Vagina (tissue), 2 donors: ENCODE measurements around the gene KAZN.

Source experiments
- POLR2A ChIP-seq, 2 donors: fragments of 450-650 bp; IDR thresholded peaks; one replicate each; pipeline ENCODE4 v1.6.1; 2017; ENCODE audit warnings: antibody characterized with exemption in 2 of 2, mild to moderate bottlenecking in 2 of 2, moderate library complexity in 2 of 2
- POLR2AphosphoS5 ChIP-seq, 2 donors: sonication (generic); formaldehyde crosslinking; IDR thresholded peaks; one replicate each; pipeline ENCODE4 v1.9.0; 2017; ENCODE audit warnings: antibody characterized with exemption in 2 of 2, mild to moderate bottlenecking in 2 of 2, low read depth in 1 of 2; ENCODE audit not compliant: insufficient read depth in 1 of 2
- TF ChIP-seq, protein P1 (sequence below), 3 experiments: fragments of 450-650 bp in 2 of 3; fragments of 200-600 bp in 1 of 3; sonication (generic) in 1 of 3; IDR thresholded peaks; one replicate each; pipeline ENCODE4 v1.5.1; 2017 to 2019; ENCODE audit warnings: antibody characterized with exemption in 3 of 3, mild to moderate bottlenecking in 2 of 3, moderate library complexity in 2 of 3

DNA sequence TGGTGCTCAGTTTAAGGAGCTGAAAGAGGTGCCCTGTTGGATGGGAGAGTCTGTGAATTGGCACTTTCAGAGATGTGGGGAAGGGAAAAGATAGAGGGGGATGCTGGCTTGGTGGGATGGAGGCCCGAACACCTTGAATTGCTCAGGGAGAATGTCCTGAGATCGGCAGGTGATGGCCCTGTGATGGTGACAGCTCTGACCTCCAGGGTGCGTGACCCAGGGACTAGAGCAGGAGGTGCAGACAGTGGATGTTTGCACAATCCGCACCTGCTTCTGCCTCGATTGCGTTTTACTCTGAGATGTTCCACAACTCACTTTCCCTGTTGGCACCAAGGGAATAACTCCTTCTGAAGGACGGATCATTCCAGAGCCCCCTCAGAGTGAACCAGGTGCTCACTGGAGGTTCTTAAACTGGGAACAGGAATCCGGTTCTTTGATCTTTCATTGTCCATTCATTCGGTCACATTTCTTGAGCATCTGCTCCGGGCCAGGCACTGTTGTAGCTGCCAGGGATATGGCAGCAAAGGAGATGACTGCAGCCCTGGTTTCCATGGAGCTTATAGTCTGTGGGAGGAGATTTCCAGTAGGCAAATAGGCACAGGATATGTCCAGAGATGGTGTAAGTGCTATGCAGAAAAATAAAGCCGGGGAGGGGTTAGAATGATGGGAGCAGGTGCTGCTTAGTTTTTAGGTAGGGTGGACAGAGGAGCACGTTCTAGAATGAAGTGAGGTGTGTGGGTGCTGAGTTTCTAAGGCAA, 328.5 kb downstream of the KAZN start:
- TF ChIP-seq, protein P1, sequence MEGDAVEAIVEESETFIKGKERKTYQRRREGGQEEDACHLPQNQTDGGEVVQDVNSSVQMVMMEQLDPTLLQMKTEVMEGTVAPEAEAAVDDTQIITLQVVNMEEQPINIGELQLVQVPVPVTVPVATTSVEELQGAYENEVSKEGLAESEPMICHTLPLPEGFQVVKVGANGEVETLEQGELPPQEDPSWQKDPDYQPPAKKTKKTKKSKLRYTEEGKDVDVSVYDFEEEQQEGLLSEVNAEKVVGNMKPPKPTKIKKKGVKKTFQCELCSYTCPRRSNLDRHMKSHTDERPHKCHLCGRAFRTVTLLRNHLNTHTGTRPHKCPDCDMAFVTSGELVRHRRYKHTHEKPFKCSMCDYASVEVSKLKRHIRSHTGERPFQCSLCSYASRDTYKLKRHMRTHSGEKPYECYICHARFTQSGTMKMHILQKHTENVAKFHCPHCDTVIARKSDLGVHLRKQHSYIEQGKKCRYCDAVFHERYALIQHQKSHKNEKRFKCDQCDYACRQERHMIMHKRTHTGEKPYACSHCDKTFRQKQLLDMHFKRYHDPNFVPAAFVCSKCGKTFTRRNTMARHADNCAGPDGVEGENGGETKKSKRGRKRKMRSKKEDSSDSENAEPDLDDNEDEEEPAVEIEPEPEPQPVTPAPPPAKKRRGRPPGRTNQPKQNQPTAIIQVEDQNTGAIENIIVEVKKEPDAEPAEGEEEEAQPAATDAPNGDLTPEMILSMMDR (IDR thresholded peaks at IDR 0.05) = no peak
- TF ChIP-seq POLR2AphosphoS5 (IDR thresholded peaks at IDR 0.05; ENCODE audit: insufficient read depth in 1 of 2, low read depth in 1 of 2) = no peak
- TF ChIP-seq POLR2A (IDR thresholded peaks at IDR 0.05) = no peak
